Uterus (tissue), 4 donors: ENCODE data around the gene GPR52. TPM values are rescaled to one million over a fixed set of nuclear protein-coding genes. Genes with fewer than 3 reads are reported as not detected.
"Not testable (repeated sequence)": the region's sequence is repeated elsewhere in the genome, so short reads cannot be mapped to it uniquely, and the experiment has no call there.

Experiments used
- DNase-seq, 2 donors: peaks; one replicate each; pipeline ENCODE4 v3.0.0-alpha.2; 2019 to 2020
- H3K27ac ChIP-seq, 2 donors: fragments of 200-600 bp; sonication (generic); 1 replicate in 1 of 2; 2 replicates in 1 of 2; pipeline ENCODE4 v1.5.1; 2016 to 2018
- H3K27me3 ChIP-seq, 2 donors: fragments of 200-600 bp; sonication (generic); one replicate each; pipeline ENCODE4 v1.5.1; 2018 to 2019; ENCODE audit warnings: control low read depth in 1 of 2
- H3K36me3 ChIP-seq, 2 donors: fragments of 200-600 bp; sonication (generic); one replicate each; pipeline ENCODE4 v1.5.1; 2019; ENCODE audit warnings: control low read depth in 1 of 2
- H3K4me1 ChIP-seq, 2 donors: fragments of 200-600 bp; sonication (generic); one replicate each; pipeline ENCODE4 v1.5.1; 2018 to 2019; ENCODE audit warnings: control low read depth in 1 of 2
- H3K4me3 ChIP-seq, 2 donors: fragments of 200-600 bp; sonication (generic); 1 replicate in 1 of 2; 2 replicates in 1 of 2; pipeline ENCODE4 v1.5.1; 2018 to 2019; ENCODE audit warnings: mild to moderate bottlenecking in 1 of 2
- H3K9me3 ChIP-seq, 2 donors: fragments of 200-600 bp; sonication (generic); one replicate each; pipeline ENCODE4 v1.5.1; 2019; ENCODE audit warnings: control low read depth in 1 of 2
- CTCF ChIP-seq, 4 experiments: fragments of 200-600 bp in 2 of 4; fragments of 450-650 bp in 2 of 4; sonication (generic) in 2 of 4; IDR thresholded peaks; one replicate each; pipeline ENCODE4 v1.5.1; 2016 to 2019; ENCODE audit warnings: antibody characterized with exemption in 4 of 4, mild to moderate bottlenecking in 2 of 4, moderate library complexity in 1 of 4
- POLR2A ChIP-seq, 2 donors: fragments of 450-650 bp; IDR thresholded peaks; one replicate each; pipeline ENCODE4 v1.6.1; 2016; ENCODE audit warnings: antibody characterized with exemption in 2 of 2, mild to moderate bottlenecking in 1 of 2, moderate library complexity in 1 of 2
- intact Hi-C: fragments of 100-400 bp; cut with DNase I; formaldehyde crosslinking; loops from one replicate; pipeline ENCODE4 v1.15.1; 2023; ENCODE audit warnings: low total_unique reads
- total RNA-seq, 4 donors: library from RNA; depleted of rRNA in 3 of 4; stranded (reverse); fragments of >200 nt in 3 of 4; gene quantifications; one replicate each; pipeline versions ENCODE4 v1.1.0 to v1.2.4, GENCODE V29; 2014 to 2023
- donor health status: DM: yes; HTN: yes; CAD: no.

The GPR52 gene
- total RNA-seq, 4 donors from 2014 or later, result 4.1 to 4.4 TPM; not detected in 2

- no peaks in the 10 kb centered on the region for H3K36me3 ChIP-seq
- intact Hi-C loops, result no loop called here
- no peaks in the 10 kb centered on the region for H3K27me3 ChIP-seq
- H3K9me3 ChIP-seq, result no peaks in the 10 kb centered on the region
- DNase-seq, result no peak
- no peak for TF ChIP-seq CTCF (IDR thresholded peaks at IDR 0.05)
- TF ChIP-seq POLR2A (IDR thresholded peaks at IDR 0.05), result no peak
- no peak overlapping the region for H3K27ac ChIP-seq
- H3K4me3 ChIP-seq, result no peak overlapping the region
- no peaks in the 10 kb centered on the region for H3K4me1 ChIP-seq
Observed at GRCh38 chr1:174406421-174406820, 41.3 kb upstream of the GPR52 start.

- no peaks in the 10 kb centered on the region for H3K4me1 ChIP-seq
- no peaks in the 10 kb centered on the region for H3K9me3 ChIP-seq
- DNase-seq, result no peak
- intact Hi-C loops, result no loop called here
- no peak overlapping the region for H3K4me3 ChIP-seq
- H3K27ac ChIP-seq, result no peak overlapping the region
- no peaks in the 10 kb centered on the region for H3K36me3 ChIP-seq
- TF ChIP-seq POLR2A (IDR thresholded peaks at IDR 0.05), result no peak
- TF ChIP-seq CTCF (IDR thresholded peaks at IDR 0.05), result no peak
- no peaks in the 10 kb centered on the region for H3K27me3 ChIP-seq
Observed at GRCh38 chr1:174407665-174408064, 40.1 kb upstream of the GPR52 start.

GRCh38 chr1:174408146-174408545 lies 39.6 kb upstream of the GPR52 start:
- no peak for TF ChIP-seq CTCF (IDR thresholded peaks at IDR 0.05)
- TF ChIP-seq POLR2A (IDR thresholded peaks at IDR 0.05), result no peak
- Histone ChIP-seq H3K36me3 (no peaks in the 10 kb centered on the region), H3K9me3 (no peaks in the 10 kb centered on the region), H3K27ac (no peak overlapping the region), H3K4me1 (no peaks in the 10 kb centered on the region), H3K4me3 (no peak overlapping the region), H3K27me3 (no peaks in the 10 kb centered on the region)
- no peak for DNase-seq
- intact Hi-C loops, result no loop called here

GRCh38 chr1:174409801-174410200 lies 38.0 kb upstream of the GPR52 start:
- DNase-seq, H3K27ac ChIP-seq, H3K27me3 ChIP-seq, H3K36me3 ChIP-seq, H3K9me3 ChIP-seq, H3K4me1 ChIP-seq, intact Hi-C loops, H3K4me3 ChIP-seq: not testable (repeated sequence)

- intact Hi-C loops, result no loop called here
- Histone ChIP-seq H3K4me1 (no peaks in the 10 kb centered on the region), H3K4me3 (no peak overlapping the region), H3K36me3 (no peaks in the 10 kb centered on the region), H3K9me3 (no peaks in the 10 kb centered on the region), H3K27me3 (no peaks in the 10 kb centered on the region), H3K27ac (no peak overlapping the region)
- TF ChIP-seq POLR2A (IDR thresholded peaks at IDR 0.05), result no peak
- TF ChIP-seq CTCF (IDR thresholded peaks at IDR 0.05), result peak in 1 of 4 experiments; percentile 25
- no peak for DNase-seq
Observed at GRCh38 chr1:174413632-174414031, 34.1 kb upstream of the GPR52 start.

- TF ChIP-seq CTCF (IDR thresholded peaks at IDR 0.05) (no peak), POLR2A (IDR thresholded peaks at IDR 0.05) (no peak)
- Histone ChIP-seq H3K27ac (peak overlapping the region in 1 of 2 donors; percentile 3), H3K4me3 (no peak overlapping the region), H3K4me1 (no peaks in the 10 kb centered on the region), H3K9me3 (no peaks in the 10 kb centered on the region), H3K36me3 (no peaks in the 10 kb centered on the region), H3K27me3 (no peaks in the 10 kb centered on the region)
- no peak for DNase-seq
- intact Hi-C loops, result no loop called here
Observed at GRCh38 chr1:174414203-174414602, 33.6 kb upstream of the GPR52 start.
